Activated T-cell treated with anti-CD3 and anti-CD28 coated beads, Interleukin-2, amount 50 U/mL, for 1 hour (primary cell): ENCODE results near the gene MYO1B.

Experiments
- DNase-seq: peaks from one replicate; pipeline ENCODE4 v3.0.0-alpha.2; 2020

MYO1B gene

GRCh38 chr2:191301971-191302370, 56.8 kb downstream of the MYO1B start:
- no peak for DNase-seq

GRCh38 chr2:191302459-191303139, 57.4 kb downstream of the MYO1B start:
- no peak for DNase-seq

- DNase-seq: no peak
Measured at GRCh38 chr2:191303140-191304005, 58.2 kb downstream of the MYO1B start.

- DNase-seq: no peak
Measured at GRCh38 chr2:191304939-191305875, 60.0 kb downstream of the MYO1B start.

- no peak for DNase-seq
Measured at GRCh38 chr2:191308026-191308425, 62.8 kb downstream of the MYO1B start.

- no peak for DNase-seq
Measured at GRCh38 chr2:191311156-191311555, 66.0 kb downstream of the MYO1B start.

GRCh38 chr2:191311627-191312026, 66.4 kb downstream of the MYO1B start:
- DNase-seq: no peak

GRCh38 chr2:191312163-191312562, 67.0 kb downstream of the MYO1B start:
- DNase-seq: no peak

GRCh38 chr2:191312662-191313061, 67.5 kb downstream of the MYO1B start:
- DNase-seq: no peak

- DNase-seq: no peak
Measured at GRCh38 chr2:191314697-191315364, 69.6 kb downstream of the MYO1B start.

- no peak for DNase-seq
Measured at GRCh38 chr2:191315365-191315752, 70.2 kb downstream of the MYO1B start.

GRCh38 chr2:191316246-191316994, 71.2 kb downstream of the MYO1B start:
- DNase-seq: no peak

- DNase-seq: no peak
Measured at GRCh38 chr2:191318037-191318728, 73.0 kb downstream of the MYO1B start.

GRCh38 chr2:191318729-191319078, 73.5 kb downstream of the MYO1B start:
- DNase-seq: no peak

- no peak for DNase-seq
Measured at GRCh38 chr2:191319186-191319585, 74.0 kb downstream of the MYO1B start.

- no peak for DNase-seq
Measured at GRCh38 chr2:191320881-191321280, 75.7 kb downstream of the MYO1B start.

GRCh38 chr2:191321861-191322662, 76.9 kb downstream of the MYO1B start:
- no peak for DNase-seq

- DNase-seq: no peak
Measured at GRCh38 chr2:191322828-191323506, 77.8 kb downstream of the MYO1B start.

- no peak for DNase-seq
Measured at GRCh38 chr2:191325651-191326365, 80.6 kb downstream of the MYO1B start.
